Neural cell (in vitro differentiated cells): Measurements from ENCODE around the gene DYRK2.

ENCODE experiments used
- EP300 ChIP-seq: fragments of 450-650 bp; conservative IDR thresholded peaks from 2 replicates; pipeline ENCODE4 v1.6.1; 2014; ENCODE audit warnings: antibody characterized with exemption, mild to moderate bottlenecking, moderate library complexity; ENCODE audit not compliant: poor library complexity, severe bottlenecking
- EZH2 ChIP-seq: fragments of 200-600, 300-800 bp; shearing (Covaris generic), sonication (generic); IDR thresholded peaks from 2 replicates; pipeline ENCODE4 v1.6.1; 2014; ENCODE audit warnings: antibody characterized with exemption, low read length, borderline replicate concordance, mild to moderate bottlenecking; ENCODE audit not compliant: insufficient read depth, poor library complexity, severe bottlenecking
- MXI1 ChIP-seq: fragments of 450-650 bp; conservative IDR thresholded peaks from 2 replicates; pipeline ENCODE4 v1.6.1; 2014; ENCODE audit warnings: antibody characterized with exemption, mild to moderate bottlenecking; ENCODE audit not compliant: poor library complexity, severe bottlenecking
- POLR2AphosphoS5 ChIP-seq: IDR thresholded peaks from 2 replicates; pipeline ENCODE4 v1.6.1; 2012
- RAD21 ChIP-seq: fragments of 450-650 bp; conservative IDR thresholded peaks from 2 replicates; pipeline ENCODE4 v1.6.1; 2014; ENCODE audit warnings: antibody characterized with exemption, mild to moderate bottlenecking, moderate library complexity
- SMC3 ChIP-seq: fragments of 450-650 bp; conservative IDR thresholded peaks from 2 replicates; pipeline ENCODE4 v1.6.1; 2014; ENCODE audit warnings: antibody characterized with exemption, mild to moderate bottlenecking, moderate library complexity; ENCODE audit not compliant: poor library complexity
- TAF1 ChIP-seq: IDR thresholded peaks from 2 replicates; pipeline ENCODE4 v1.6.1; 2012; ENCODE audit warnings: low read depth
- TF ChIP-seq, protein P1 (sequence below): fragments of 450-650 bp; IDR thresholded peaks from 2 replicates; pipeline ENCODE4 v1.5.1; 2014; ENCODE audit warnings: antibody characterized with exemption, mild to moderate bottlenecking, moderate library complexity; ENCODE audit not compliant: poor library complexity, severe bottlenecking
- TF ChIP-seq, protein P2 (sequence below): IDR thresholded peaks from 2 replicates; pipeline ENCODE4 v1.6.1; 2012; ENCODE audit warnings: borderline replicate concordance

DNA sequence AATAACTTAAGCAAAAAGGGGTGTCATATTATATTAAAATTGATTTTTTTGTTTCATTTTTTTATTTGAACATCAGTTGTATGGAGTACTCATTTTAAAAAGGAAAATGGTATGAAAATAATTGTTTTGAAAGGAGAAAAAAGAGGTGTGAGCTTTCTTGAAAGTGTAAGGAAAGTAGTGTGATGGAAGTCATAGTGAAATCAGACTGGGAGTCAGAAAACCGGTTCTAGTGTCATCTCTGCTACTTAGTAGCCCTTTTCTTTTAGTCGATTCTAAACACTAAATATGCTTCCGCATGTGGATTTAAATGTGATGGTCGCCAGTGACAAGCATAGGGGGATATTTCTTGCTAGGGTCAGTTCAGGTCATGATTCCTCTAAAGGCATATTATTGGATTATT lies 1.8 kb upstream of the DYRK2 start:
- TF ChIP-seq, protein P1, sequence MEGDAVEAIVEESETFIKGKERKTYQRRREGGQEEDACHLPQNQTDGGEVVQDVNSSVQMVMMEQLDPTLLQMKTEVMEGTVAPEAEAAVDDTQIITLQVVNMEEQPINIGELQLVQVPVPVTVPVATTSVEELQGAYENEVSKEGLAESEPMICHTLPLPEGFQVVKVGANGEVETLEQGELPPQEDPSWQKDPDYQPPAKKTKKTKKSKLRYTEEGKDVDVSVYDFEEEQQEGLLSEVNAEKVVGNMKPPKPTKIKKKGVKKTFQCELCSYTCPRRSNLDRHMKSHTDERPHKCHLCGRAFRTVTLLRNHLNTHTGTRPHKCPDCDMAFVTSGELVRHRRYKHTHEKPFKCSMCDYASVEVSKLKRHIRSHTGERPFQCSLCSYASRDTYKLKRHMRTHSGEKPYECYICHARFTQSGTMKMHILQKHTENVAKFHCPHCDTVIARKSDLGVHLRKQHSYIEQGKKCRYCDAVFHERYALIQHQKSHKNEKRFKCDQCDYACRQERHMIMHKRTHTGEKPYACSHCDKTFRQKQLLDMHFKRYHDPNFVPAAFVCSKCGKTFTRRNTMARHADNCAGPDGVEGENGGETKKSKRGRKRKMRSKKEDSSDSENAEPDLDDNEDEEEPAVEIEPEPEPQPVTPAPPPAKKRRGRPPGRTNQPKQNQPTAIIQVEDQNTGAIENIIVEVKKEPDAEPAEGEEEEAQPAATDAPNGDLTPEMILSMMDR, result no peak
- TF ChIP-seq TAF1 (no peak), EZH2 (no peak), POLR2AphosphoS5 (no peak), EP300 (no peak), MXI1 (no peak), SMC3 (no peak), RAD21 (no peak)
- TF ChIP-seq, protein P2, sequence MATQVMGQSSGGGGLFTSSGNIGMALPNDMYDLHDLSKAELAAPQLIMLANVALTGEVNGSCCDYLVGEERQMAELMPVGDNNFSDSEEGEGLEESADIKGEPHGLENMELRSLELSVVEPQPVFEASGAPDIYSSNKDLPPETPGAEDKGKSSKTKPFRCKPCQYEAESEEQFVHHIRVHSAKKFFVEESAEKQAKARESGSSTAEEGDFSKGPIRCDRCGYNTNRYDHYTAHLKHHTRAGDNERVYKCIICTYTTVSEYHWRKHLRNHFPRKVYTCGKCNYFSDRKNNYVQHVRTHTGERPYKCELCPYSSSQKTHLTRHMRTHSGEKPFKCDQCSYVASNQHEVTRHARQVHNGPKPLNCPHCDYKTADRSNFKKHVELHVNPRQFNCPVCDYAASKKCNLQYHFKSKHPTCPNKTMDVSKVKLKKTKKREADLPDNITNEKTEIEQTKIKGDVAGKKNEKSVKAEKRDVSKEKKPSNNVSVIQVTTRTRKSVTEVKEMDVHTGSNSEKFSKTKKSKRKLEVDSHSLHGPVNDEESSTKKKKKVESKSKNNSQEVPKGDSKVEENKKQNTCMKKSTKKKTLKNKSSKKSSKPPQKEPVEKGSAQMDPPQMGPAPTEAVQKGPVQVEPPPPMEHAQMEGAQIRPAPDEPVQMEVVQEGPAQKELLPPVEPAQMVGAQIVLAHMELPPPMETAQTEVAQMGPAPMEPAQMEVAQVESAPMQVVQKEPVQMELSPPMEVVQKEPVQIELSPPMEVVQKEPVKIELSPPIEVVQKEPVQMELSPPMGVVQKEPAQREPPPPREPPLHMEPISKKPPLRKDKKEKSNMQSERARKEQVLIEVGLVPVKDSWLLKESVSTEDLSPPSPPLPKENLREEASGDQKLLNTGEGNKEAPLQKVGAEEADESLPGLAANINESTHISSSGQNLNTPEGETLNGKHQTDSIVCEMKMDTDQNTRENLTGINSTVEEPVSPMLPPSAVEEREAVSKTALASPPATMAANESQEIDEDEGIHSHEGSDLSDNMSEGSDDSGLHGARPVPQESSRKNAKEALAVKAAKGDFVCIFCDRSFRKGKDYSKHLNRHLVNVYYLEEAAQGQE, result no peak
